Subcutaneous abdominal adipose tissue (tissue), 5 donors: ENCODE measurements around the gene ABLIM2.

Source experiments
- H3K27ac ChIP-seq: one replicate; pipeline ENCODE4 v1.7.0; 2013; ENCODE audit warnings: low read depth, mild to moderate bottlenecking, inconsistent platforms, low read length, moderate library complexity
- H3K27me3 ChIP-seq, 5 donors: one replicate each; pipeline ENCODE4 v1.7.0; 2013; ENCODE audit warnings: low read length in 5 of 5, inconsistent platforms in 1 of 5; ENCODE audit not compliant: control insufficient read depth in 5 of 5, insufficient read depth in 4 of 5
- H3K36me3 ChIP-seq, 5 donors: one replicate each; pipeline ENCODE4 v1.7.0; 2013; ENCODE audit warnings: low read length in 5 of 5; ENCODE audit not compliant: control insufficient read depth in 5 of 5, insufficient read depth in 5 of 5
- H3K4me1 ChIP-seq, 5 donors: one replicate each; pipeline ENCODE4 v1.7.0; 2013; ENCODE audit warnings: low read length in 5 of 5, mild to moderate bottlenecking in 3 of 5, moderate library complexity in 1 of 5; ENCODE audit not compliant: control insufficient read depth in 5 of 5, insufficient read depth in 5 of 5
- H3K4me3 ChIP-seq, 5 donors: one replicate each; pipeline ENCODE4 v1.7.0; 2013; ENCODE audit warnings: low read length in 5 of 5, low read depth in 1 of 5
- H3K9ac ChIP-seq, 5 donors: one replicate each; pipeline ENCODE4 v1.7.0; 2013; ENCODE audit warnings: low read length in 5 of 5, mild to moderate bottlenecking in 4 of 5, moderate library complexity in 3 of 5
- H3K9me3 ChIP-seq, 5 donors: one replicate each; pipeline ENCODE4 v1.7.0; 2013; ENCODE audit warnings: low read length in 5 of 5; ENCODE audit not compliant: control insufficient read depth in 5 of 5
- donor health status: healthy.
- donor health status: healthy.
- donor health status: healthy.
- donor health status: healthy.
- donor health status: healthy.

Gene ABLIM2

DNA sequence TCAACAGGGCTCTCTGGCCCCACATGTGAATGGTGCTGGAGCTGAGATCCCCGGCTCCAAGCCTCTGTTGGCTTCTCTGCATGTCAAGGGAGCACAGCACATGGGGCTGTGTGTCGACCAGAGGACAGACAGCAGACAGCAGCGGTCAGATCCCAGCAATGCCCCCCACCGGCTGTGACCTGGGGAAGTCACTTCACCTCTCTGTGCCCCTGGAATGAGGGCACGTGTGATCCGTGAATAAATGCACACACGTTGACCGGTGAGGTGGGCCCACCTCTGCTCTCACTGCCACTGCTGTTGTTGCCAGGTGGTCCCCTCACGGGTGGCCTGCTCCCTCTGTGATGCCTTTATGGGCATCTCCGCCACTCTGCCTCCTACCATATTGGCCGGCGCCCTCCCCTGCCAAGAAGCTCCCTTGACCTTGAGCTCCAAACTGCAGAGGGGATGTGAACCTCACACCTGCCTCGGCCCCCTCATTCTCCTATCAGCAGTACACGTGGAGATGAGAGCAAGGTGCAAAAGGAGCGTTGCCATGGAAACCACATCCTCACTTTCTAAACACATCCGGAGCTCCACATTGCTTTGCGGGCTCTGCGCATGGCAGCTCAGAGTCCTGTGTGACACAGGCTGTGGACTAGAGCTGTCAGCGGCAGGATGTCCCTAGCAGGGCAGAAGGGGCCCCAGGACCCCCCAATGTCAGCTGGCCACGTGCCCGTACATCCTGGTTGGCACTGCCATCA is 75.4 kb downstream of the ABLIM2 start:
- Histone ChIP-seq H3K27ac (no peak overlapping the region), H3K4me1 (peaks cover 0 to 18% (median 0%) of the 10 kb centered on the region in 5 donors), H3K9ac (no peak overlapping the region), H3K27me3 (peaks cover 0 to 19% (median 7%) of the 10 kb centered on the region in 5 donors), H3K4me3 (no peak overlapping the region), H3K36me3 (no peaks in the 10 kb centered on the region), H3K9me3 (no peaks in the 10 kb centered on the region)

DNA sequence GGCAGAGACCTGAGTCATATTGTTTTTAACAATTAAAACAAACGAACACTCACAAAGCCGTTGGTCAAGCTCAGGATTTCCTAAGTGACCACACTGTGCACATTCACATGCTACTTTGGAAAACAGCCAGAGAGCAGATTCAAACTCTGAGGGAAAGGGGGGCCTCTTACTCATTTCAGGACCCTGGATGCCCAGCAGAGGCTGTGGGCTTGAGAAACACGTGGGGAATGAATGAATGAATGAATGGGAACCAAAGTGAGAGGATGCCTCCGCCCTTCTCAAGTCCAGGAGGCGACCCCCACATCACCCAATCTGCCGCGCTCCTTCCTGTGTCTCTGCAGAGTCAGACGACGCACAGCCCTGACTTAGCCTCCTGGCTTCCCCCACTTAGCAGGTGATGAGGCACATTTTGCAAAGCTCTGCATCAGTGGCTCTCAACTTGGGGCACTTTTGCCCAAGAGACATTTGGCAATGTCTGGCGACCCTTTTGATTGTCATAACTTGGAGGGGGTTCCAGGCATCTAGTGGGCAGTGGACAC is 76.0 kb downstream of the ABLIM2 start:
- H3K27ac ChIP-seq, result no peak overlapping the region
- no peak overlapping the region for H3K4me3 ChIP-seq
- H3K27me3 ChIP-seq, result peaks cover 0 to 23% (median 7%) of the 10 kb centered on the region in 5 donors
- no peaks in the 10 kb centered on the region for H3K36me3 ChIP-seq
- H3K4me1 ChIP-seq, result peaks cover 0 to 18% (median 0%) of the 10 kb centered on the region in 5 donors
- H3K9me3 ChIP-seq, result no peaks in the 10 kb centered on the region
- no peak overlapping the region for H3K9ac ChIP-seq

DNA sequence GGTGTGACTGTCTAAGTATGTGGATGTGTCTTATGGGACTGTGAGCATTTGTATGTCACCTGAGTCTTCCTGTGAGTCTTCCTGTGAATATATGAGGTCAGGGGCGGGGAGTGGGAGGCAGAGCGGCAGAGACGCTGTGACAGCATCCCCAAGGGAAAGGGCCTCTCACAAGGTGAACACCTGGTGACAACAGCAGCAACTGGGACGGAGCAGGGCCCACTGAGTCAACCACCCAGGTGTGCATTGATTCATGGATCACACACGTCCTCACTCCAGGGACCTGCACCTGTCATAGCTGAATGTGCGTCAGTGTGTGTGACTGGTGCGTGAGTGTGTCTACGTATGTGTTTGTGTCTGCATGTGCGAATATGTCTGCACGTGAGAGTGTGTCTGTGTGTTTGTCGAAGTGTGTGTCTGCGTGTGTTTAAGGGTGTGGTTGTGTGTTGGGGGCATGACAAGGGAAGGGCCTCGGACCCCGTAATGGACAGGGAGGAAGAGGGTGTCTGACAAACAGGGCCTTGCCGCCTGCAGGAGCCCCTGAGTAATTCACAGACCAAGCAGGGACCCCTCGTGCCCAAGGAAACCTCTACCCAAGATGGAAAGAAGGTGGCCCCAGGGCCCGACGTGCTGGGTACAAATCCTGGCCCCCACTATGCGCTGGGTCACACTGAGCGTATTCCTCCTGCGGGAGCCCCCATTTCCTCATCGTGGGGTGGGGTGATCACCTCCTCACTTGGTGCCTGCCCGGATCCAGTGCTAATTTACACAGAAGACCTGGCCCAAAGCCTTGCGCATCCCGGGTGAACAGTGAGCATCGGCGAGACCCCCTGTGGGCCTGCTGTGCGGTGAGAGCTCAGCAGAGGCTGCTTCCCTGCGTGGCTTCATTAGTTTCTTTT is 76.7 kb downstream of the ABLIM2 start:
- Histone ChIP-seq H3K36me3 (no peaks in the 10 kb centered on the region), H3K4me3 (no peak overlapping the region), H3K27me3 (peaks cover 0 to 27% (median 13%) of the 10 kb centered on the region in 5 donors), H3K27ac (no peak overlapping the region), H3K4me1 (peaks cover 0 to 15% (median 0%) of the 10 kb centered on the region in 5 donors), H3K9ac (no peak overlapping the region), H3K9me3 (no peaks in the 10 kb centered on the region)

DNA sequence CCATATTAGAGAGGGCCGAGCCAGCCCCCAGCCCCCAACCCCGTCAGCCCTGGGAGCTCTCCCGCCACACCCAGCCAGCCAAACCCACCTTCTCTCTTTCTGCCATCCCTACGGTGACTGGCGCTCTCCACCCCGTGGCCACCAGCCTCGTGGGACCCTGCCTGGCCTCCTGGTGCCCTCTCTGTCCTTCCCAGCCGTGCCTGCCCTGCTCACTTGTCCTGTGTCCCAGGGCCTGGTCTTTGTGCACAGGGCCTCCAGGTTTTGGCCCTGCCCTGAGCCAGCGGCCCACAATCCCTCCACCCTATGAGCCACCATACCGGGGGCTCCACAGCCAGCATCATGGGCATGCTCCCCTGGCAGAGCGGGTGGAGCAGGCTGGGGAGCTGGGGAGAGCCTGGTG is 77.4 kb downstream of the ABLIM2 start:
- H3K36me3 ChIP-seq, result no peaks in the 10 kb centered on the region
- H3K4me1 ChIP-seq, result peaks cover 0 to 14% (median 0%) of the 10 kb centered on the region in 5 donors
- no peak overlapping the region for H3K4me3 ChIP-seq
- peaks cover 0 to 27% (median 13%) of the 10 kb centered on the region in 5 donors for H3K27me3 ChIP-seq
- H3K27ac ChIP-seq, result no peak overlapping the region
- no peaks in the 10 kb centered on the region for H3K9me3 ChIP-seq
- H3K9ac ChIP-seq, result no peak overlapping the region

DNA sequence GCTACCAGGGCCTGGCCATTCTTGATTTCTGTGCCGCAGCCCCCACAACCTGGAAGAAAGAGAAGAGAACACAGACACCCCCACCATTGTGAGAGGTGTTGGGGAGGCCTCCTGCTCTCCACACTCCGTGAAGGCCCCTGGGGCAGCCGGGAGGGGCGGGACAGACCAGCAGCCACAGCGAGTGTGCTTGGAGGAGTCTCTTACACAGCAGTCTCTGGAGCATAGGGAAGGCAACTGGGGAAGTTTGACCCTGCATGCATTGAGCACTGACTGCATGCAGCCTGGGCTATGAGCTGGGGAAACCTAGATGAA is 77.9 kb downstream of the ABLIM2 start:
- Histone ChIP-seq H3K9ac (no peak overlapping the region), H3K27ac (no peak overlapping the region), H3K9me3 (no peaks in the 10 kb centered on the region), H3K4me1 (peaks cover 0 to 14% (median 0%) of the 10 kb centered on the region in 5 donors), H3K27me3 (peaks cover 0 to 27% (median 13%) of the 10 kb centered on the region in 5 donors), H3K4me3 (no peak overlapping the region), H3K36me3 (no peaks in the 10 kb centered on the region)

DNA sequence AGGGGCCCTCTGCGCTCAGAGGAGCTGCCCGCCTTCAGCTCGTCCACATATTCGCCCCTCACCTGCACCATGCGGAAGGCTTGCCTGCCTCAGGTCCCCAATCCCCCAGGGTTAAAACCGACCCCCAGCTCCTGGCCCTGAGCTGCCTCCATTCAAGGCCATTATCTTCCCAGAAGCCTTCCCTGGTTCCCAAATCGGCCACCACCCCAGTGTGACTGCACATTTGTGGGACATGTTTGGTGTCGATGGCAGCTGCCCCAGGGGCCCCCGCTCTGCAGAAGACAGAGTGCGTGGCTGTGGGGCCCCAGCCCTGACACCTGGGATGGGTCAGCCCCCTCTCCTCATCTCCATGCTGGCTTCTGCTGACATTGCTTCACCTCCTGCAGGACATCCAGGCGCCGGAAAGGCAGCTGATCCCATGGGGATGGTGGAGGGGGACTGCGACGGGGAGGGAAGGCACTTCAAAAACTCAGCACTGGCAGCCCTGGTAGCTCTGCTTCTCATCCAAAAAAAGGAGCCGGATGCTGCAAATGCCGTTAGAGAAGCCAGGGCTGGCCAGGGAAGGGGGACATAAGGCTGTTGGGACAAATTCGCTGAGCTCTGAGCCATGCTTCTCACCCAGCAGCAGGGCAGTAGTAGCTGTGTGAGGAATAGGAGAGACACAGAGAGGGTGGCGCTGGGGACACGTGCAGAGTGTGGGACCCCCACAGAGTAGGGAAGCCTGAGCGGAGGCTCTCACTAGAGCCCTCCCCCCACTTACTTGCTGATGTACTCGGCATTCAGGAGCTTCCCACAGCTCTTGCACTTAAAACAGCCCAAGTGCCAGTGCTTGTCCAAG is 78.5 kb downstream of the ABLIM2 start:
- H3K9me3 ChIP-seq, result no peaks in the 10 kb centered on the region
- no peak overlapping the region for H3K27ac ChIP-seq
- no peak overlapping the region for H3K9ac ChIP-seq
- no peak overlapping the region for H3K4me3 ChIP-seq
- peaks cover 0 to 14% (median 0%) of the 10 kb centered on the region in 5 donors for H3K4me1 ChIP-seq
- H3K36me3 ChIP-seq, result no peaks in the 10 kb centered on the region
- peaks cover 0 to 27% (median 13%) of the 10 kb centered on the region in 5 donors for H3K27me3 ChIP-seq

DNA sequence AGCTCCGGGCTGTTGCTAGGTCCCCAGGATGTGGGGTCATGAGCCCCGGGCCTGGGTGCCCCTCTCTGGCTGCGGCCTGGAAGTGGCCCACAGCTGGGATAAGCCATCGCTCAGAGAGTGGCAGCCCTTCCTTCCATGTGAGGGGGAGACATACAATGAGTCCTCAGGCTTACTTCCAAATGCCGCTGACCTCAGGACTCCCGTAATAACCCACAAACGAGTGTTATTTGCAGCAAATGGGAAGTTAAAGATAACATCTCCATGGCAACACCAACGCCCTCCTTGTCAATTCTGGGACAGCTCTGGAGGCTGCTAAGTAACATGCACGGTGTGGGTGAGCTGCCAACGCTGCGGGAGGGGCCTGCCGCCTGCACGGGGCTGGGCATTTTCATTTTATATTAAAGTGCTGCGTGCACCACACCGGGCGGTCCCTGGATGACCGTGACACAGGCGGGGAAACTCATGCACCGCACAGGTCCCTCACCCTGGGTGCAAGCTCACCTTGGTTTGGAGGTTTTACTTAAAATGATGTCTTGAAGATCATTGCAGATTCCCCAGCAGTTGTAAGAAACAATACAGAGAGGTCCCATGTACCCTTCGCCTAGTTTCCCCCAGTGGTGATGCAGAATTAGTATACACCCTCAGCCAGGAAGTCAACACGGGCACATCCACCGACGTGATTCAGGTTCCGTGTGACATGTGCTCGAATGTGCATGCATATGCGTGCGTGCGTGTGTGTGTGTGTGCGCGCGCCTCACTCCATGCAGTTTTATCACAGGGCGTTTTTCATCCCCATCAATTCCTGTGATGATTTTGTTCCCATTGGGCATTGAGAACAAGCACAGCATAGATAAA is 79.4 kb downstream of the ABLIM2 start:
- Histone ChIP-seq H3K27me3 (peaks cover 0 to 27% (median 13%) of the 10 kb centered on the region in 5 donors), H3K27ac (no peak overlapping the region)

DNA sequence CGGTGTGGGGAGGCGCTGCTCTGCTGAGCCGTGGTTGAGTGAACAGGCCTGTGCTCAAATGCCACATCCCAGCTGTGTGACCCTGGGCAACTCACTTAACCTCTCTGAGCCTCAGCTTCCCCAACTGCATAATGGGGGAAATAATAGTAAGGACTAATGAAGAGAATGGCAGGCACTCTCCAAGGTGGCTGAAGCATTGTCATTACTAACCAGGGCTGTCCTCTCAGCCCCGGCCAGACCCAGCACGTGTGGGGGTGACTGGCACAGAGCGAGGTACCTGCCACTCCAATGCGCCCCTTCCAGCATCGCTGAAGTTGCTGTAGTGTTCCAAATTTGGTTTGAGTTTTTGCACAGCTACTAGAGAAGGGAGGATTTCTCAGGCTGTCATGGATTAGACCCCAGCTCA is 80.0 kb downstream of the ABLIM2 start:
- Histone ChIP-seq H3K4me3 (no peak overlapping the region), H3K27ac (no peak overlapping the region), H3K9me3 (no peaks in the 10 kb centered on the region), H3K4me1 (peaks cover 0 to 14% (median 0%) of the 10 kb centered on the region in 5 donors), H3K9ac (no peak overlapping the region), H3K27me3 (peaks cover 0 to 25% (median 11%) of the 10 kb centered on the region in 5 donors), H3K36me3 (no peaks in the 10 kb centered on the region)

More for the DNA sequence above, 79.4 kb downstream of the ABLIM2 start:
- no peaks in the 10 kb centered on the region for H3K36me3 ChIP-seq
- no peaks in the 10 kb centered on the region for H3K9me3 ChIP-seq
- H3K9ac ChIP-seq, result no peak overlapping the region
- H3K4me1 ChIP-seq, result peaks cover 0 to 14% (median 0%) of the 10 kb centered on the region in 5 donors
- H3K4me3 ChIP-seq, result no peak overlapping the region

DNA sequence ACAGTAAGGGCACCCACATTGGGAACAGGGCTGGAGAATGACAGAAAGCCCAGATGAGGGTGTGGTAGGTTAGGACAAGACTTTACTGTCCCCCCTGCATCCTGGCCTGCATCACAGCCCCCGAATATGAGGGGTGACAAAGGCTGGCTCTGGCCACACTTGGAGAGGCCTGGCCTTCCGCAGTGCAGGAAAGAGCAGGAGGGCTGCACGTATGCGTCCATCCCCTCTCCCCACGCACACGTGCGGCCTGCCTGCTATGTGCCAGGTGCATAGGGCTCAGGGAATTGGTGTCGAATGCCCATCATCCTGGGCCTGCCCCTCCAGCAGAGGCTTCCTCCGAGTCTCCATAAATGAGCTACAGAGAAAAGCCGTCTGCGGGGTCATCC is 80.5 kb downstream of the ABLIM2 start:
- no peak overlapping the region for H3K27ac ChIP-seq
- H3K9me3 ChIP-seq, result no peaks in the 10 kb centered on the region
- peaks cover 3 to 24% (median 8%) of the 10 kb centered on the region in 5 donors for H3K27me3 ChIP-seq
- peaks cover 0 to 14% (median 0%) of the 10 kb centered on the region in 5 donors for H3K4me1 ChIP-seq
- H3K9ac ChIP-seq, result no peak overlapping the region
- H3K4me3 ChIP-seq, result no peak overlapping the region
- peaks cover 0 to 2% (median 0%) of the 10 kb centered on the region in 5 donors for H3K36me3 ChIP-seq
